Endothelial cell (in vitro differentiated cells): Measurements from ENCODE around the gene SMIM12. TPM values are rescaled to one million over a fixed set of nuclear protein-coding genes. Genes with fewer than 3 reads are reported as not detected.

Experiments
- DNase-seq: peaks from one replicate; pipeline ENCODE4 v3.0.0; 2021; ENCODE audit warnings: low spot score
- H3K27ac Mint-ChIP-seq: one replicate; pipeline ENCODE4 v1.8.0; 2021; ENCODE audit warnings: mixed read lengths, inconsistent platforms; ENCODE audit not compliant: unreplicated experiment
- H3K27me3 Mint-ChIP-seq: one replicate; pipeline ENCODE4 v1.8.0; 2021; ENCODE audit warnings: mild to moderate bottlenecking, moderate library complexity, mixed read lengths, inconsistent platforms; ENCODE audit not compliant: unreplicated experiment
- H3K36me3 Mint-ChIP-seq: one replicate; pipeline ENCODE4 v1.8.0; 2021; ENCODE audit warnings: mild to moderate bottlenecking, low read depth, mixed read lengths, inconsistent platforms; ENCODE audit not compliant: unreplicated experiment
- H3K4me1 Mint-ChIP-seq: one replicate; pipeline ENCODE4 v1.8.0; 2021; ENCODE audit warnings: mild to moderate bottlenecking, mixed read lengths, inconsistent platforms; ENCODE audit not compliant: unreplicated experiment
- H3K4me3 Mint-ChIP-seq: one replicate; pipeline ENCODE4 v1.8.0; 2021; ENCODE audit warnings: mild to moderate bottlenecking, mixed read lengths, inconsistent platforms; ENCODE audit not compliant: unreplicated experiment
- H3K9me3 Mint-ChIP-seq: one replicate; pipeline ENCODE4 v1.8.0; 2021; ENCODE audit warnings: mixed read lengths, inconsistent platforms; ENCODE audit not compliant: unreplicated experiment
- total RNA-seq: library from RNA; stranded (reverse); fragmentation: NEBNext Ultra II Directional; extraction: Animal tissue kit (Norgen Biotek cat#: 25700); gene quantifications from one replicate; pipeline ENCODE4 v1.2.1, GENCODE V29; 2021; ENCODE audit not compliant: unreplicated experiment
- TF ChIP-seq, protein P1 (sequence below): fragments of 200-600 bp; sonication (generic); IDR thresholded peaks from one replicate; pipeline ENCODE4 v1.5.0; 2021; ENCODE audit warnings: antibody characterized with exemption; ENCODE audit not compliant: unreplicated experiment

Gene SMIM12
- total RNA-seq, 1 donor from 2014 or later, result 84.4 TPM

GRCh38 chr1:34852677-34853217, 6.8 kb downstream of the SMIM12 start:
- Mint-ChIP-seq H3K9me3 (no peaks in the 10 kb centered on the region), H3K36me3 (peaks cover 28% of the 10 kb centered on the region), H3K27me3 (peaks cover 4% of the 10 kb centered on the region), H3K4me1 (peaks cover 48% of the 10 kb centered on the region), H3K4me3 (no peak overlapping the region), H3K27ac (peak overlapping the region; percentile 92)
- DNase-seq, result peak; percentile 97
- TF ChIP-seq, protein P1, sequence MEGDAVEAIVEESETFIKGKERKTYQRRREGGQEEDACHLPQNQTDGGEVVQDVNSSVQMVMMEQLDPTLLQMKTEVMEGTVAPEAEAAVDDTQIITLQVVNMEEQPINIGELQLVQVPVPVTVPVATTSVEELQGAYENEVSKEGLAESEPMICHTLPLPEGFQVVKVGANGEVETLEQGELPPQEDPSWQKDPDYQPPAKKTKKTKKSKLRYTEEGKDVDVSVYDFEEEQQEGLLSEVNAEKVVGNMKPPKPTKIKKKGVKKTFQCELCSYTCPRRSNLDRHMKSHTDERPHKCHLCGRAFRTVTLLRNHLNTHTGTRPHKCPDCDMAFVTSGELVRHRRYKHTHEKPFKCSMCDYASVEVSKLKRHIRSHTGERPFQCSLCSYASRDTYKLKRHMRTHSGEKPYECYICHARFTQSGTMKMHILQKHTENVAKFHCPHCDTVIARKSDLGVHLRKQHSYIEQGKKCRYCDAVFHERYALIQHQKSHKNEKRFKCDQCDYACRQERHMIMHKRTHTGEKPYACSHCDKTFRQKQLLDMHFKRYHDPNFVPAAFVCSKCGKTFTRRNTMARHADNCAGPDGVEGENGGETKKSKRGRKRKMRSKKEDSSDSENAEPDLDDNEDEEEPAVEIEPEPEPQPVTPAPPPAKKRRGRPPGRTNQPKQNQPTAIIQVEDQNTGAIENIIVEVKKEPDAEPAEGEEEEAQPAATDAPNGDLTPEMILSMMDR, result peak; percentile 99

- no peak for DNase-seq
- Mint-ChIP-seq H3K27ac (peak overlapping the region; percentile 91), H3K36me3 (peaks cover 28% of the 10 kb centered on the region), H3K27me3 (peaks cover 4% of the 10 kb centered on the region), H3K4me1 (peaks cover 60% of the 10 kb centered on the region), H3K9me3 (no peaks in the 10 kb centered on the region), H3K4me3 (no peak overlapping the region)
- TF ChIP-seq, protein P1, result no peak
Measured at GRCh38 chr1:34851431-34852105, 8.0 kb downstream of the SMIM12 start.

DNA sequence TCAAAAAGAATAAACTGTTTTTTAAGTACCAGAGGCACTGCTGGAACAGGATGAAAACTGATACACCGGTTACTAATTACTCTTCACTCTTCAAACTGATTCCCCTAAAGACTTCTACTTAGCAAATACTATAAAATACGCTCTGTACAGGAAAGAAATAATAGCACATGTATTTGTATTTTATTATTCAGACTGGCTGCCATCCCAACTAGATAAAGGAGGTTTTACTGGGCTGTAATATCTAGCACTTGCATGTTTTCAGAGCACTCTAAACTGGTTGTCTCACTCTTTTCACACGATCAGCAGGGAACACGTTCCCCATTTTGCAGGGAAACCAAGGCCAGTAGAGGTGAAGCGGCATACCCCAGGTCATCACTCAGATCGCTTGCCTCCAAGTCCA, 9.2 kb downstream of the SMIM12 start:
- Mint-ChIP-seq H3K36me3 (peaks cover 24% of the 10 kb centered on the region), H3K27ac (peak overlapping the region; percentile 91), H3K4me1 (peaks cover 72% of the 10 kb centered on the region), H3K27me3 (peaks cover 4% of the 10 kb centered on the region), H3K4me3 (peak overlapping the region; percentile 16), H3K9me3 (no peaks in the 10 kb centered on the region)
- TF ChIP-seq, protein P1, result no peak
- DNase-seq, result no peak

DNA sequence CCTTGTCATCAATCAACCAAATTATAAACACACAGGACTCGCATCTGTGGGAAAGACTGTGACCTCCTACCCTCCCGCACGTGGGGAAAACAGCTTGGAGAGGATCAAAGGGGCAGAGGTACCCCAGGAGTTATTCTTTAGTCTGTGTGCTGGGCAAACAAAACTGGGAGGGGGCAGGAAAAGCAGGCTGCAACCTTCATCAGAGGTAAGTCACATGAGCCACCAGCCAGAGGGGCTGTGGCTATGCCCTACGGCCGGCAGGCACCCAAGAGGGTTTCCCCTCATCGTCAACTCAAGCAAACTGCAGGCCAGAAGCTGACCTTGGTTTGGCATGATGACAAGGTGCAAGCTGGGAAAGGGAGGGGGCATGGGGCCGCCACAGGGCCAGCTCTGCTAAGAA, 12.5 kb downstream of the SMIM12 start:
- H3K36me3 Mint-ChIP-seq, result peaks cover 22% of the 10 kb centered on the region
- no peak overlapping the region for H3K4me3 Mint-ChIP-seq

GRCh38 chr1:34846265-34846664, 13.3 kb downstream of the SMIM12 start:
- Mint-ChIP-seq H3K9me3 (no peaks in the 10 kb centered on the region), H3K27ac (no peak overlapping the region), H3K4me3 (no peak overlapping the region), H3K27me3 (peaks cover 17% of the 10 kb centered on the region), H3K36me3 (peaks cover 22% of the 10 kb centered on the region), H3K4me1 (peaks cover 95% of the 10 kb centered on the region)
- TF ChIP-seq, protein P1, result no peak
- no peak for DNase-seq

More for the DNA sequence above, 12.5 kb downstream of the SMIM12 start:
- no peak for DNase-seq
- Mint-ChIP-seq H3K27me3 (peaks cover 17% of the 10 kb centered on the region), H3K4me1 (peaks cover 95% of the 10 kb centered on the region), H3K9me3 (no peaks in the 10 kb centered on the region), H3K27ac (no peak overlapping the region)
- TF ChIP-seq, protein P1, result no peak
